Myocyte (in vitro differentiated cells): ENCODE results near the gene S100A6. TPM values are rescaled to one million over a fixed set of nuclear protein-coding genes. Genes with fewer than 3 reads are reported as not detected.
A peak's percentile ranks its signal among the peaks of the same experiment; 100 is the strongest.

Experiments
- DNase-seq: peaks from one replicate; pipeline ENCODE4 v3.0.0-alpha.2; 2012; ENCODE audit warnings: low read depth
- total RNA-seq: library from RNA; depleted of rRNA; stranded (reverse); fragments of >200 nt; gene quantifications from 2 replicates; pipeline ENCODE4 v1.2.3, GENCODE V29; 2014

Gene S100A6
- total RNA-seq, 1 donor from 2014 or later: 423 TPM

DNA sequence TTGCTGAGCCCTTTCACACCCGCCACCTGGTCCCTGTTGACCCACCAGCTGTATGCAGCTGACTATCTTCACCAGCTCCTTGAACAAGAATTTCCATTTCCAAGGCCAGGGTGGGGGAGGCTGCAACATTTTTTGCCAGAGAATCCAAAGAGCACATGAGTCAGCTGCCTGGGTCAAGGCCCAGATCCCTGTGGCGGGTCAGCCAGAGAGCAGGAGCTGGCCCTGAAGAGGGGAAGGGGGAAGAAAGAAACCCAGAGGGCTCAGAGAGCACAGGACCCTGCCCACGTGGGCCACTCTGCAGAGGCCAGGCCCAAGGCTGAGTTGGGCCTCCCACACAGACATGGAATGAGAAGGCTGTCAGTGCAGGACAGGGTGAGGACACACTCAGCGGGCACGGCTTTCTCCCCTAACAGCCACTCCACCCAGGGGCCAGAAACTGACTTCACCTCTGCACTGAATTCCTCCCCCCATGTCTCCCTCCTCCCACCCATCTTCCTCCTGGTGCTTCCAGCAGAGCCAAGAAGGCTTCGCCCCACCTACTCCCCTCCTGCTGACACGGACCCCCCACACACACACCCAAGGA is 28.9 kb downstream of the S100A6 start:
- DNase-seq: peak; percentile 91

GRCh38 chr1:153506386-153506785 is 29.4 kb downstream of the S100A6 start:
- DNase-seq: no peak

GRCh38 chr1:153505576-153505975 is 30.2 kb downstream of the S100A6 start:
- no peak for DNase-seq

DNA sequence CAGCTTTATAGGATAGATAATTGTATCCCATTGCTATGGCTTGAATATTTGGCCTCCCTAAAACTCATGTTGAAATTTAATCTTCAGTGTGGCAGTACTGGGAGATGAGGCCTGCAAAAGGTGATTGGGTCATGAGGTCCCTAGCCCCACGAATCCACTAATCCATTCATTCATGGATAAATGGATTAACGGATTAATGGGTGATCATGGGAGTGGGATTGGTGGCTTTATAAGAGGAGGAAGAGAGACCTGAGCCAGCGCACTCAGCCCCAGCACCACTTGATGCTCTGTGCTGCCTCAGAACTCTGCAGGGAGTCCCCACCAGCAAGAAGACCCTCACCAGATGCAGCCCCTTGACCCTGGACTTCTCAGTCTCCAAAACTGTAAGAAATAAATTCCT is 32.0 kb downstream of the S100A6 start:
- DNase-seq: no peak

DNA sequence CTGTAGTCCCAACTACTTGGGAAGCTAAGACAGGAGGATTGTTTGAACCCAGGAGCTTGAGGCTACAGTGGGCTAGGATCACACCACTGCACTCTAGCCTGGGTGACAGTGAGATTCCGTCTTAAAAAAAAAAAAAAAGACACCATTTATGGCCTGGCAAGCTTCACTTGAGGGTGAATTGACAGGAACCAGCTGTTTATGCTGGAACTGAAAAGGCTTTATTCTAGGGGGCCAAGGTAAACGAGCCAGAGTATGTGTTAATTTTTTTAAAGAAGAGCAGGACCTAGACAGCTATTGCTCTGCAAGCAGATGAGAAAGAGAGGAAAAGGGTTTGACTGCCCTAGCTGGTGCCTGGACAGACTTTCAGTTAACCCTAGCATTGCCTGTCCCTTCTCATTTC is 37.0 kb downstream of the S100A6 start:
- no peak for DNase-seq

DNA sequence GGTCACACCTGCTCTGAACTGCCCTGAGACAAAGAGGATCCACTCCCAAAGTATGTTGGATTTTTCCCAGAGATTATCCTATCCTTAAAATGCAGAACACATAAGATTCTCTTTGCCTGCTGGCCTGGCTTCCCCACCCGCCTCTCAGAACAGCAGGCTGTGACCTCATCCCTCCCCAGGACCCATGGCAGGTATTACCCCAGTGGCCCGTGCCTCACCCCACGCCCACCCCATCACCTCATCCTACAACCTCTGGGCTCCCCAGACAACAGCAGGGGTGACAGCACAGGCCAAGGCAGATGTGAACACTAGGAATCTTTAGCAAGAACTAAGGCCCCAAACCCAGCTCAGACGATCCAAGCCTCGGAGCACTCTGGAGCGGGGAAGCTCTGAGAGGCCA is 40.3 kb downstream of the S100A6 start:
- DNase-seq: no peak

DNA sequence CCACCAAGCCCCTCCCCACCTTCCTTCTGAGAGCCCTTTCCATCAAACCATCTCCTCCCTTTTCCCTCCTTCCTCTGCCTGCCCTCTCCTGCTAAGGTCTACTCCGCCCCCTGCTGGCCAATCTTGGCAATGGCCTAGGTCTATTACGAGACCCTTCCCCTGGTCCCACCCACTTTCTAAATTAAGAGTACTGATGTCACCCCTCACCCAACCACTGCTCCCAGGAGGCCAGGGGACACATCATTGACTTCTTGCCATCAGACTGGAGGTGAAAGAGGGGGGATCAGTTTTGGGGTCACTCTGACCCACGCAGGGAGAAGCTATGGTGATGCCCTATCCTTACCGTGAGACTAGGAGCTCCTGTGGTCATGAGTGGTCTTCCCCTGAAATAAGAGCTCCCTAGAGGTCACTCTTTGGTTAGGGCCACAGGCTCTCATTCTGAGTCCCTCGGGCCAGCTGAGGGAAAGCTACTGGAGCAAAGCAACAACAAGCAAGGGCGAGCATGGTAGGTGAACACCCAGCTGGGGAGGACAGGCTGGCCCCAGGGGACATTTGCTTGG is 40.7 kb downstream of the S100A6 start:
- peak; percentile 82 for DNase-seq

- no peak for DNase-seq
Observed at GRCh38 chr1:153493343-153493960, 42.3 kb downstream of the S100A6 start.

GRCh38 chr1:153490272-153491051 is 45.3 kb downstream of the S100A6 start:
- DNase-seq: peak; percentile 94

- peak; percentile 68 for DNase-seq
Observed at GRCh38 chr1:153488731-153489130, 47.1 kb downstream of the S100A6 start.

- DNase-seq: no peak
Observed at GRCh38 chr1:153487707-153488106, 48.1 kb downstream of the S100A6 start.

GRCh38 chr1:153485863-153486262 is 49.9 kb downstream of the S100A6 start:
- no peak for DNase-seq

Other genes starting within 250 kb of the S100A6 start
- not detected in 2 replicates for gene PGLYRP3, start 223.0 kb downstream of the S100A6 start, total RNA-seq
- gene PGLYRP4, start 187.2 kb downstream of the S100A6 start, total RNA-seq: not detected in 2 replicates
- not detected in 2 replicates for gene S100A9, start 178.1 kb downstream of the S100A6 start, total RNA-seq
- gene S100A12, start 160.4 kb downstream of the S100A6 start, total RNA-seq: not detected in 2 replicates
- gene S100A8, start 144.9 kb downstream of the S100A6 start, total RNA-seq: not detected in 2 replicates
- gene S100A7A, start 119.5 kb downstream of the S100A6 start, total RNA-seq: not detected in 2 replicates
- gene S100A7, start 75.3 kb downstream of the S100A6 start, total RNA-seq: not detected in 2 replicates
- 2.5 and 2.9 TPM in 2 replicates for gene S100A5, start 4.9 kb upstream of the S100A6 start, total RNA-seq
- gene S100A4, start 9.8 kb upstream of the S100A6 start, total RNA-seq: 757 and 902 TPM in 2 replicates
- gene S100A3, start 13.3 kb upstream of the S100A6 start, total RNA-seq: 7.8 and 10.8 TPM in 2 replicates
- 6.4 and 7.1 TPM in 2 replicates for gene S100A2, start 29.9 kb upstream of the S100A6 start, total RNA-seq
- gene S100A16, start 77.1 kb upstream of the S100A6 start, total RNA-seq: 591 and 800 TPM in 2 replicates
- gene S100A14, start 80.3 kb upstream of the S100A6 start, total RNA-seq: not detected in 2 replicates
- gene S100A13, start 91.5 kb upstream of the S100A6 start, total RNA-seq: 237 and 291 TPM in 2 replicates
- gene S100A1, start 92.4 kb upstream of the S100A6 start, total RNA-seq: 0.52 and 3.3 TPM in 2 replicates
- gene CHTOP, start 98.1 kb upstream of the S100A6 start, total RNA-seq: 59.2 and 71.6 TPM in 2 replicates
- gene SNAPIN, start 122.7 kb upstream of the S100A6 start, total RNA-seq: 68.3 and 75.1 TPM in 2 replicates
- 180 and 189 TPM in 2 replicates for gene ILF2, start 135.0 kb upstream of the S100A6 start, total RNA-seq
- not detected in 2 replicates for gene NPR1, start 142.7 kb upstream of the S100A6 start, total RNA-seq
- gene INTS3, start 192.1 kb upstream of the S100A6 start, total RNA-seq: 24.0 and 27.7 TPM in 2 replicates
- 0.29 and 0.42 TPM in 2 replicates for gene SLC27A3, start 239.4 kb upstream of the S100A6 start, total RNA-seq